ENCODE data around the gene TCL1B.
"Not testable (repeated sequence)": the region's sequence is repeated elsewhere in the genome, so short reads cannot be mapped to it uniquely, and the experiment has no call there.

The TCL1B gene

GRCh38 chr14:95703805-95704204 is 17.6 kb downstream of the TCL1B start:
- DNase-seq = no peak

DNA sequence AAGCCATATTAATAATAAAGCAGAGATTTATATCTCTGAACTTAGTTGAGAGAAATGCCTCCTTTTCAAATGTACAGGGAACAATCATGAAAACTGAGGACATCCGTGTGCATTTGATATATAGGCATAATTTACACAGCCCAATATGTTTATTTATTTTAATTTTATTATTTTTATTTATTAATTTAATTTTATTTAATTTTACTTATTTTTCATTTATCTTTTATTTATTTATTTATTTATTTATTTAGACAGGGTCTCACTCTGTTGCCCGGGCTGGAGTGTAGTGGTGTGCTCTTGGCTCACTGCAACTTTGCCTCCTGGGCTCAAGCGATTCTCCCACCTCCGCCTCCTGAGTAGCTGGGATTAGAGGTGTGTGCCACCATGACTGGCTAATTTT is 19.3 kb downstream of the TCL1B start:
- no peak for DNase-seq

DNA sequence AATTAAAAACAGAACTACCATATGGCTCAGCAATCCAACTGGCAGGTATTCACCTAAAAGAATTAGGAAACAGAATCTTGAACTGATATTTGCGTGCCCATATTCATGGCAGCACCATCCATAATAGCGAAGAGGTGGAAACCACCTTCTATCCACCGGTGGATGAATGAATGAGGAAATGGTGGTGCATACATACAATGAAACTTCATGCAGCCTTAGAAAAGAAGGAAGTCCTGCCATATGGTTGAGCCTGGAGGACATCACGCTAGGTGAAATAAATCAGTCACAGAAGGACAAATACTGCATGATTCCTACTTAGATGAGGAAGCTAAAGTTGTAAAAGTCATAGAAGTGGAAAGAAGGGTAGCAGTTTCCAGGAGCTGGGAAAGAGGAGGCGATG is 21.1 kb downstream of the TCL1B start:
- DNase-seq = no peak

DNA sequence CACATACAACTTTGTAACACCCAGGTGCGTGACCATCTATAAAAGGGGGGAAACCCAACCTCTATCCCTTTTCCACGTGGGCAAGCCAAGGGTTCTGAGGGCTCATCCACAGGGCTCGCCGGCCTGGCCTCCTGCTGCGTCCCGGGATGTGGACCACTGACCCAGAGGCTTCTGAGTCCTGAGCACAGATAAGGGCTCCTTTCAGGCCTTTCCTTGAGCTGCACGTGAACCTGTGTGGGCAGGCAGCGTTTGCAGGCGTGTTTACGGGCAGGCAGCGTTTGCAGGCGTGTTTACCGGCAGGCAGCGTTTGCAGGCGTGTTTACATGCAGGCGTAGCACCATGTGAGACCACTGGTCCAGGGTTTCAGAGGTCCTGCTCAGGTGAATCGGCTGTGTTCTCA is 23.9 kb downstream of the TCL1B start:
- no peak for DNase-seq

DNA sequence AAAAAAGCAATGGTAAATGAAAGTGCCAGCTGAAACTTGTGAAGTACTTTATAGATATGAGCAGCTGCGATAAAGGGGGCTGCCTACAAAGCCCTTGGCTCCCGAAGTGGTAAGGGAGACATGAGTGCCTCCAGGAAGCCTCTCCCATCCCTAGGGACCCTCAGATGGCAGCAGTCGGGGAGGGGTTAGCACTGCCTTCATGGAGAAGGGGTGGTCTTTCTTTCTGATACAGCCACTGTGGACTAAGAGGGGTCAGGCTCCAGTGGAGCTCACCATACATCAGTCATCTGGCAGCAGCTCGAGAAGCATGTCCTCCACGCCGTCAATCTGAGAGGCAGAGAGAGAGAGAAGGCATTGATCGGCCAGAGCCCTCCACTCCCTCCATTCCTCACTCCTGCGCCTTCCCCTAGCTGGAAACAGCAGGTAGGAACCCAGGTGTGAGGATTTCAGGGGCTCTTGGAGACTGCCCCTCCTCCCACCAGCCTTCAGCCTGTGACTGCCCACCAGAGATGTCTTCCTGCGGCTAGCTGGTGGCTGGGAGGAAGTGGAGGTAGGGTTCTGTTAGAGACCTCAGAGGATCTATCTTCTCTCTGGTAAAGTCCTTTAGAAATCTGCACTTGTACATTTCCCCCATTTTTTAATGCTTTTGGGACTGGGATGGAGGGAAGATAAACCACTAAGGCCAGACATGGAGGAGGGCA is 25.4 kb downstream of the TCL1B start:
- DNase-seq = no peak

DNA sequence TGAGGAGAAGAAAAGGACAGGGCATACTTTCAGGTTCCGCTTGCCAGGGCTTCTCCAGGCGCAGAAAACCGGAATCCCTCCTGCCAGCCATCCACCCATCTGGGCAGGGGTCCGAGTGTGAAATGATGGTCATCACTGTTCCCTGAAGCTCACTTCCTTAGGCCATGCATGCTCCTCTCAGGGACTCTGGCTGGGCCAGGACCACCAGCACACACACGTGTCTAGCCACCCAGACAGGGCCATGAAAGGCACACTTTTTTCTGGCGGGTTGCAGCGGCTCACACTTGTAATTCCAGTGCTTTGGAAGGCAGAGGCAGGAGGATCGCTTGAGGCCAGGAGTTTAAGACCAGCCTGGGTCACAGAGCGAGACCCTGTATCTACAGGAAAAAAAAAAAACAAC is 26.2 kb downstream of the TCL1B start:
- DNase-seq = no peak

- no peak for DNase-seq
Observed at GRCh38 chr14:95713596-95714371, 27.6 kb downstream of the TCL1B start, which contains the start of gene TCL1A. TSS of gene TCL1A (minus strand) at chr14:95714125. CDS start at chr14:95714066, 59 bp downstream.

DNA sequence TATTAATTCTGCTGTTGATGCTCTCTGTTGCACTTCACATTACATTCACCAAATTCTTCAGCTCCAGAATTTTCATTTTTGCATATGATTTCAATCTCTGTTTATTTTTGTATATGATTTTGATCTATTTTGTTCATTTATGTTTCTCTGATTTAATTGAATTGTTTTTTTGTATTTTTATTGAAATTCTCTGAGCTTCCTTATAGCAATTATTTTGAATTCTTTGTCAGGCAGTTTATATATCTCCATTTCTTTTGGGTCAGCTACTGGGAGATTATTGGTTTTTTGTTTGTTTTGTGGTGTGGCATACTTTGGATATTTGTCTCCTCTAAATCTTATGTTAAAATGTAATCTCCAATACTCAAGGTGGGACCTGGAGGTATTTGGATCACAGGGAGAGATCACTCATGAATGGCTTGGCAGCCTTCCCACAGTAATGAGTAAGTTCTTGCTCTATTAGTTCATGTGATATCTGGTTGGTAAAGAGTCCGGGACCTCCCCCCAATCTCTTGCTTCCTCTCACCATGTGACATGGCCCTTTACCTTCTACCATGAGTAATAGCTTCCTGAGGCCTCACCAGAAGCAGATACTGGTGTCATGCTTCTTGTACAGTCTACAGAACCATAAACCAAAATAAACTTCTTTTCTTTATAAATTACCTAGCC is 36.4 kb downstream of the TCL1B start:
- no peak for DNase-seq

GRCh38 chr14:95725685-95726336 is 39.6 kb downstream of the TCL1B start:
- DNase-seq = no peak

GRCh38 chr14:95727056-95727700 is 41.0 kb downstream of the TCL1B start:
- no peak for DNase-seq

DNA sequence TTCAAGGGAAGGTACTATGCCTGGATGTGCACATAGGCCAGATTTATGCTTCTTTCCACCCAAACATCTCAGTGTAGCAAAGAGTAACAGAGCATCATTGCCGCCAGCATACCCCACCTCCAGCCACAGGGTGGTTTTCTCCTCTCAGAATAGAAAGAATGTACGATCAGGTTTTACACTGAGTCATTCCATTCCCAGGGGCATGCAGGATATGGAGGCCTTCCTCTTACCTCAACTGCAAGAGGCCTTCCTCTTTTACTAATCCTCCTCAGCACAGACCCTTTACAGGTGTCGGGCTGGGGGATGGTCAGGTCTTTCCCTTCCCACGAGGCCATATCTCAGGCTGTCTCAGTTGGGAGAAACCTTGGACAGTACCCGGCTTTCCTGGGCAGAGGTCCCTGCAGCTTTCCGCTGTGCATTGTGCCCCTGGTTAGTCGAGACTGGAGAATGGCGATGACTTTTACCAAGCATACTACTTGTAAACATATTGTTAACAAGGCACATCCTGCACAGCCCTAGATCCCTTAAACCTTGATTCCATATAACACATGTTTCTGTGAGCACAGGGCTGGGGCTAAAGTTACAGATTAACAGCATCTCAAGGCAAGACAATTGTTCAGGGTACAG is 43.3 kb downstream of the TCL1B start:
- not testable (repeated sequence) for DNase-seq

GRCh38 chr14:95730126-95730525 is 43.9 kb downstream of the TCL1B start:
- no peak for DNase-seq

DNA sequence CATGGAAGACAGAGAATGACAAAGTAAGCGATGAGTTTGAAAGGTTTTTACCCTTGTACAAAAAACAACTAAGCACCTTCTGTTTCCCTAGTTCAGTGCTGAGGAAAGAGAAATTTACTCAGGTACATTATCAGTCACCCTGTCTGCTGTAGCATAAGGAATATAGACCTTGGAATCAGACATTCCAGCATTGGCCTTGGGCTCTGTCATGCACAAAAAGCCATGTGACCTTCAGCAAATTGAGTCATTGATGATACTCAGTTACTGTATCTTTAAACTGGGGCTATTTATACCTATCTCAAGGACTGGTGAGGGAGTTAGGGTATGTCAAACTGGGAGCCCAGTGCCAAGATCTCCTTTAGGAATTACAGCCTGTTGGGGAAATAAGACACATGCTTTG is 47.0 kb downstream of the TCL1B start:
- DNase-seq = no peak

- no peak for DNase-seq
Observed at GRCh38 chr14:95739356-95739755, 53.1 kb downstream of the TCL1B start.

- DNase-seq = no peak
Observed at GRCh38 chr14:95741038-95741490, 54.8 kb downstream of the TCL1B start.

GRCh38 chr14:95741781-95742180 is 55.6 kb downstream of the TCL1B start:
- no peak for DNase-seq
